ENCODE results near the gene SET. TPM values are rescaled to one million over a fixed set of nuclear protein-coding genes. Genes with fewer than 3 reads are reported as not detected.

SET gene
- total and polyA plus RNA-seq, 2 of the 8 experiments (the other 6 are each of a cell fraction or from before 2014, with no cell fraction given): 466 to 1,345 TPM

- TF ChIP-seq SP2 (IDR thresholded peaks at IDR 0.05; ENCODE audit: low read length) (no peak), BRCA1 (IDR thresholded peaks at IDR 0.05; ENCODE audit: low read depth, low read length) (no peak), EGR1 (IDR thresholded peaks at IDR 0.05; ENCODE audit: borderline replicate concordance, low read depth, low read length) (peak; percentile 49; the same call in 1 of the 2 replicates), RXRA (IDR thresholded peaks at IDR 0.05; ENCODE audit: insufficient read depth, low read depth, low read length) (no peak), SAP30 (IDR thresholded peaks at IDR 0.05; ENCODE audit: insufficient read depth, insufficient replicate concordance, low read length) (no peak), NANOG (IDR thresholded peaks at IDR 0.05; ENCODE audit: insufficient read depth, low read depth, low read length, poor library complexity, severe bottlenecking) (no peak), SP4 (IDR thresholded peaks at IDR 0.05; ENCODE audit: low read length) (no peak), TAF1 (IDR thresholded peaks at IDR 0.05; ENCODE audit: low read depth, low read length) (peak; percentile 81), CBX8 (IDR thresholded peaks at IDR 0.05; ENCODE audit: borderline replicate concordance, low read depth, low read length) (no peak), MAX (IDR thresholded peaks at IDR 0.05) (peak; percentile 63), TCF12 (IDR thresholded peaks at IDR 0.05; ENCODE audit: low read depth, low read length) (0 out of 2 replicates have a peak, but pooled peaks have one; percentile 3), GABPA (IDR thresholded peaks at IDR 0.05; ENCODE audit: borderline replicate concordance, insufficient read depth, low read length) (no peak), HDAC6 (IDR thresholded peaks at IDR 0.05; ENCODE audit: low read depth, low read length) (no peak), KDM5A (IDR thresholded peaks at IDR 0.05; ENCODE audit: low read length) (no peak), TAF7 (optimal IDR thresholded peaks at IDR 0.05; ENCODE audit: borderline replicate concordance, low read depth, low read length) (no peak), EZH2 (IDR thresholded peaks at IDR 0.05; ENCODE audit: low read depth, low read length, severe bottlenecking) (no peak), ASH2L (IDR thresholded peaks at IDR 0.05; ENCODE audit: low read length) (peak; percentile 73), KDM1A (IDR thresholded peaks at IDR 0.05; ENCODE audit: borderline replicate concordance, low read length) (no peak), SRF (IDR thresholded peaks at IDR 0.05; ENCODE audit: low read depth, low read length) (no peak), BCL11A (IDR thresholded peaks at IDR 0.05; ENCODE audit: low read depth in 2 of 2, low read length in 2 of 2) (no peak), GTF2F1 (IDR thresholded peaks at IDR 0.05; ENCODE audit: borderline replicate concordance, low read depth, low read length) (0 out of 2 replicates have a peak, but pooled peaks have one; percentile 5), POLR2A (IDR thresholded peaks at IDR 0.05; ENCODE audit: control extremely low read depth in 1 of 2, low read depth in 2 of 2, low read length in 2 of 2) (peak; percentile 84 to 91), JUND (IDR thresholded peaks at IDR 0.05; ENCODE audit: low read length) (peak; percentile 2; the same call in 1 of the 2 replicates), BACH1 (IDR thresholded peaks at IDR 0.05; ENCODE audit: low read length) (no peak), MAFK (IDR thresholded peaks at IDR 0.05; ENCODE audit: low read depth, low read length) (no peak), CBX5 (IDR thresholded peaks at IDR 0.05; ENCODE audit: low read depth, low read length) (no peak)
Measured at GRCh38 chr9:128688501-128689292, at the start of gene SET (continued).

Data from H1 (cell line).